B cell (primary cell): ENCODE measurements around the gene KRCC1.

Experiments
- CTCF ChIP-seq: fragments of 200-600 bp; IDR thresholded peaks from one replicate; pipeline ENCODE4 v1.8.0; 2022; ENCODE audit warnings: antibody characterized with exemption, mild to moderate bottlenecking
- EZH2 ChIP-seq: IDR thresholded peaks from 2 replicates; pipeline ENCODE4 v1.6.1; 2012; ENCODE audit warnings: borderline replicate concordance, low read depth, mild to moderate bottlenecking, moderate library complexity, low read length; ENCODE audit not compliant: insufficient read depth, poor library complexity, severe bottlenecking

GRCh38 chr2:88069117-88069516 lies 13.5 kb upstream of the KRCC1 start:
- TF ChIP-seq CTCF (no peak), EZH2 (no peak)
